ENCODE measurements around the gene HSPA1L. TPM values are rescaled to one million over a fixed set of nuclear protein-coding genes. Genes with fewer than 3 reads are reported as not detected.

The HSPA1L gene
- polyA plus RNA-seq, 1 donor (not counting 4 experiments of a cell fraction or from before 2014, with no cell fraction given): 0.60 TPM

- peaks cover 6 to 13% of the 10 kb centered on the region in 2 experiments for H3K36me3 ChIP-seq (ENCODE audit: control insufficient read depth in 2 of 2, extremely low read depth in 1 of 2, insufficient read depth in 2 of 2, low read length in 2 of 2)
- H3K27ac ChIP-seq (ENCODE audit: control insufficient read depth, insufficient read depth, low read length): no peak overlapping the region
- no peak overlapping the region for H3K9ac ChIP-seq (ENCODE audit: control insufficient read depth, extremely low read depth, insufficient read depth, low read length)
- H3K4me3 ChIP-seq (ENCODE audit: control insufficient read depth in 2 of 3, extremely low read depth in 1 of 3, insufficient read depth in 2 of 3, low read depth in 1 of 3, low read length in 3 of 3): no peak overlapping the region
- no peak overlapping the region for H3K4me2 ChIP-seq (ENCODE audit: control insufficient read depth, extremely low read depth, insufficient read depth, low read depth, low read length)
- dilution Hi-C loops (cut with MboI; ENCODE audit: extremely low pct_ligation_motif_present, low sequenced_read_pairs): no loop called here
- TF ChIP-seq EZH2 (IDR thresholded peaks at IDR 0.05; ENCODE audit: low read length) (no peak), CTCF (optimal IDR thresholded peaks at IDR 0.05 in 1 of 3, IDR thresholded peaks at IDR 0.05 in 1 of 3, conservative IDR thresholded peaks at IDR 0.05 in 1 of 3; ENCODE audit: extremely low read depth in 1 of 3, insufficient read depth in 2 of 3, low read length in 3 of 3) (peak in 1 of 3 experiments; percentile 55)
- peak; percentile 68 for FAIRE-seq
- H3K9me3 ChIP-seq (ENCODE audit: control insufficient read depth, low read depth, low read length): no peaks in the 10 kb centered on the region
- H3K9me1 ChIP-seq (ENCODE audit: control insufficient read depth, extremely low read depth, insufficient read depth, low read length): no peaks in the 10 kb centered on the region
- H3K79me2 ChIP-seq (ENCODE audit: control insufficient read depth, insufficient read depth, low read length): no peaks in the 10 kb centered on the region
- H2AFZ ChIP-seq (ENCODE audit: control insufficient read depth, low read length): no peak overlapping the region
- DNase-seq (ENCODE audit: low read depth, low spot score): no peak
- H4K20me1 ChIP-seq (ENCODE audit: control insufficient read depth, extremely low read depth, insufficient read depth, low read length): no peaks in the 10 kb centered on the region
- peaks cover 5% of the 10 kb centered on the region for H3K4me1 ChIP-seq (ENCODE audit: control insufficient read depth, extremely low read depth, insufficient read depth, low read length)
- no peaks in the 10 kb centered on the region for H3K27me3 ChIP-seq (ENCODE audit: control insufficient read depth, extremely low read depth, insufficient read depth, low read length)
Measured at GRCh38 chr6:31763619-31763940, 51.5 kb downstream of the HSPA1L start.

- no peak overlapping the region for H3K4me3 ChIP-seq (ENCODE audit: control insufficient read depth in 2 of 3, extremely low read depth in 1 of 3, insufficient read depth in 2 of 3, low read depth in 1 of 3, low read length in 3 of 3)
- no peak overlapping the region for H2AFZ ChIP-seq (ENCODE audit: control insufficient read depth, low read length)
- H3K4me1 ChIP-seq (ENCODE audit: control insufficient read depth, extremely low read depth, insufficient read depth, low read length): peaks cover 5% of the 10 kb centered on the region
- peaks cover 6 to 13% of the 10 kb centered on the region in 2 experiments for H3K36me3 ChIP-seq (ENCODE audit: control insufficient read depth in 2 of 2, extremely low read depth in 1 of 2, insufficient read depth in 2 of 2, low read length in 2 of 2)
- H3K27ac ChIP-seq (ENCODE audit: control insufficient read depth, insufficient read depth, low read length): no peak overlapping the region
- no peaks in the 10 kb centered on the region for H3K79me2 ChIP-seq (ENCODE audit: control insufficient read depth, insufficient read depth, low read length)
- DNase-seq (ENCODE audit: low read depth, low spot score) (no peak), FAIRE-seq (no peak)
- H3K27me3 ChIP-seq (ENCODE audit: control insufficient read depth, extremely low read depth, insufficient read depth, low read length): no peaks in the 10 kb centered on the region
- H4K20me1 ChIP-seq (ENCODE audit: control insufficient read depth, extremely low read depth, insufficient read depth, low read length): no peaks in the 10 kb centered on the region
- dilution Hi-C loops (cut with MboI; ENCODE audit: extremely low pct_ligation_motif_present, low sequenced_read_pairs): no loop called here
- H3K9me1 ChIP-seq (ENCODE audit: control insufficient read depth, extremely low read depth, insufficient read depth, low read length): no peaks in the 10 kb centered on the region
- H3K9ac ChIP-seq (ENCODE audit: control insufficient read depth, extremely low read depth, insufficient read depth, low read length): no peak overlapping the region
- no peak for TF ChIP-seq EZH2 (IDR thresholded peaks at IDR 0.05; ENCODE audit: low read length)
- TF ChIP-seq CTCF (optimal IDR thresholded peaks at IDR 0.05 in 1 of 3, IDR thresholded peaks at IDR 0.05 in 1 of 3, conservative IDR thresholded peaks at IDR 0.05 in 1 of 3; ENCODE audit: extremely low read depth in 1 of 3, insufficient read depth in 2 of 3, low read length in 3 of 3): no peak
- no peaks in the 10 kb centered on the region for H3K9me3 ChIP-seq (ENCODE audit: control insufficient read depth, low read depth, low read length)
- no peak overlapping the region for H3K4me2 ChIP-seq (ENCODE audit: control insufficient read depth, extremely low read depth, insufficient read depth, low read depth, low read length)
Measured at GRCh38 chr6:31762878-31763618, 52.0 kb downstream of the HSPA1L start.
